Spleen (tissue), 11 donors: Measurements from ENCODE around the gene G6PD. TPM values are rescaled to one million over a fixed set of nuclear protein-coding genes. Genes with fewer than 3 reads are reported as not detected.

Source experiments
- DNase-seq: peaks from one replicate; pipeline ENCODE4 v3.0.0-alpha.2; 2020
- H3K27ac ChIP-seq, 8 donors: fragments of 200-600 bp; sonication (generic) in 7 of 8; 1 replicate in 4 of 8; 2 replicates in 4 of 8; pipeline versions ENCODE4 v1.5.0 to v1.8.0; 2016 to 2021; ENCODE audit warnings: inconsistent platforms in 4 of 8, mild to moderate bottlenecking in 4 of 8, moderate library complexity in 1 of 8
- H3K27me3 ChIP-seq, 7 donors: fragments of 200-600 bp; sonication (generic) in 6 of 7; replicated peaks in 1 of 7; 1 replicate in 4 of 7; 2 replicates in 3 of 7; pipeline versions ENCODE4 v1.5.0 to v1.8.0; 2016 to 2021; ENCODE audit warnings: inconsistent platforms in 3 of 7, mild to moderate bottlenecking in 1 of 7
- H3K36me3 ChIP-seq, 6 donors: fragments of 200-600 bp; sonication (generic) in 5 of 6; 1 replicate in 4 of 6; 2 replicates in 2 of 6; pipeline versions ENCODE4 v1.5.0 to v1.8.0; 2016 to 2021; ENCODE audit warnings: inconsistent platforms in 2 of 6
- H3K4me1 ChIP-seq, 6 donors: fragments of 200-600 bp; sonication (generic) in 5 of 6; 1 replicate in 3 of 6; 2 replicates in 3 of 6; pipeline versions ENCODE4 v1.5.0 to v1.8.0; 2016 to 2021; ENCODE audit warnings: inconsistent platforms in 3 of 6
- H3K4me3 ChIP-seq, 8 donors: fragments of 200-600 bp; sonication (generic) in 7 of 8; 1 replicate in 4 of 8; 2 replicates in 4 of 8; pipeline versions ENCODE4 v1.5.0 to v1.8.0; 2016 to 2021; ENCODE audit warnings: inconsistent platforms in 4 of 8, mild to moderate bottlenecking in 4 of 8, moderate library complexity in 2 of 8
- H3K9me3 ChIP-seq, 8 donors: fragments of 200-600 bp; sonication (generic) in 7 of 8; 1 replicate in 4 of 8; 2 replicates in 4 of 8; pipeline versions ENCODE4 v1.5.0 to v1.8.0; 2016 to 2021; ENCODE audit warnings: inconsistent platforms in 4 of 8
- CTCF ChIP-seq, 11 experiments: fragments of 200-600 bp in 7 of 11; fragments of 450-650 bp in 4 of 11; sonication (generic) in 4 of 11; IDR thresholded peaks in 8 of 11; conservative IDR thresholded peaks in 3 of 11; 1 replicate in 7 of 11; 2 replicates in 4 of 11; pipeline versions ENCODE4 v1.4.0 to v1.8.0; 2016 to 2021; ENCODE audit warnings: antibody characterized with exemption in 11 of 11, inconsistent platforms in 4 of 11, mild to moderate bottlenecking in 1 of 11
- POLR2A ChIP-seq, 3 donors: fragments of 450-650 bp; IDR thresholded peaks; one replicate each; pipeline ENCODE4 v1.5.1; 2017; ENCODE audit warnings: antibody characterized with exemption in 3 of 3, mild to moderate bottlenecking in 1 of 3
- POLR2AphosphoS5 ChIP-seq, 3 donors: sonication (generic); formaldehyde crosslinking; IDR thresholded peaks; one replicate each; pipeline ENCODE4 v1.5.1; 2017; ENCODE audit warnings: antibody characterized with exemption in 3 of 3
- WGBS, 5 donors: extraction: QIAGEN DNeasy Blood & Tissue Kit in 3 of 5; methylation state at CpG; one replicate each; pipeline versions ENCODE4 v1.1.5 to v1.1.7; 2013 to 2018; 5-methylcytosine and 5-hydroxymethylcytosine counted together
- intact Hi-C: fragments of 100-400 bp; cut with DNase I; formaldehyde crosslinking; loops from one replicate; pipeline ENCODE4 v1.15.0; 2023; ENCODE audit warnings: low total_unique reads
- polyA plus RNA-seq, 3 donors: library from polyadenylated mRNA; stranded (reverse); fragments of 200-250 nt; gene quantifications; one replicate each; pipeline ENCODE4 v1.2.1, GENCODE V29; 2013
- total RNA-seq, 7 donors: library from RNA; depleted of rRNA in 3 of 7; stranded (reverse); fragments of >200 nt in 3 of 7; fragmentation: NEBNext Ultra II Directional in 4 of 7; extraction: Animal tissue kit (Norgen Biotek cat#: 25700) in 4 of 7; gene quantifications; one replicate each; pipeline versions ENCODE4 v1.1.0 to v1.2.1, GENCODE V29; 2016 to 2021
- donor health status: healthy with polysubstance abuse.
- donor health status: DM: no; HTN: no; CAD: no; lungs with moderate emphysema.
- donor health status: DM: no; HTN: no; CAD: no.
- donor health status: Bipolar disorder and iron deficiency.
- donor health status: healthy.
- donor health status: DM: no; HTN: no; CAD: no.
- donor health status: DM: yes; HTN: yes; CAD: no.

The G6PD gene
- total and polyA plus RNA-seq, 10 donors, result 15.5 to 93.1 (median 62.2) TPM

DNA sequence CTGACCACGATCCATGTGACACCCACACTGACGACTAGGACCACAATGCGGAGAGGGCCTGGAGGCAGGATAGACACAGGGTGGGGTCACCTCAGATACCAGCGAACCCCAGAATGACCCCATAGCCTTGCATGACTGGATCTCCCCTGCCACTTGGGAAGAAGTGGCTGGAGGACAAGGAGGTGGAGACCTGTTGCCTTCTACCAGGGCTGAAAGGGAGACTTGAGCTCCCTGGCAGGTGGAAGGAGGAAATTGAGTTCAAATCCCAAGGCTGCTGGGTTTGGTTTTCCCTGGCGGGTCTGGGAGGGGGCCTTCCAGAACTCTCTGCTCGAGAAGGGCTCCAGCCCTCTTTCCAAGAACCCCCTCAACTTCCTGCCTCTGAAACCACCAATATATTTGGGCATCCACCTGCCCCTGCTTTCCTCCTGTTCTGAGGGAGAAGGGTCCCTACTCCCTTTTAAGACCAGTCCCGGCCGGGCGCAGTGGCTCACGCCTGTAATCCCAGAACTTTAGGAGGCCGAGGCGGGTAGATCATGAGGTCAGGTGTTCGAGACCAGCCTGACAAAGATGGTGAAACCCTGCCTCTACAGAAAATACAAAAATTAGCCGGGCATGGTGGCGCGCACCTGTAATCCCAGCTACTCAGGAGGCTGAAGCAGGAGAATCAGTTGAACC is 33.6 kb downstream of the G6PD start:
- no peak overlapping the region for H3K4me3 ChIP-seq
- no peaks in the 10 kb centered on the region for H3K27me3 ChIP-seq
- peaks cover 0 to 9% (median 0%) of the 10 kb centered on the region in 8 donors for H3K9me3 ChIP-seq
- TF ChIP-seq POLR2AphosphoS5 (IDR thresholded peaks at IDR 0.05) (no peak), CTCF (IDR thresholded peaks at IDR 0.05 in 8 of 11, conservative IDR thresholded peaks at IDR 0.05 in 3 of 11) (no peak), POLR2A (IDR thresholded peaks at IDR 0.05) (no peak)
- peaks cover 0 to 30% (median 16%) of the 10 kb centered on the region in 6 donors for H3K4me1 ChIP-seq
- intact Hi-C loops, result no loop called here
- 89 to 94% (median 90%) methylated on average over 9 to 16 of the region's 16 CpGs for WGBS, 5 donors
- peak; percentile 71 for DNase-seq
- peaks cover 0 to 24% (median 2%) of the 10 kb centered on the region in 6 donors for H3K36me3 ChIP-seq
- peak overlapping the region in 2 of 8 donors; percentile 4 to 23 for H3K27ac ChIP-seq

DNA sequence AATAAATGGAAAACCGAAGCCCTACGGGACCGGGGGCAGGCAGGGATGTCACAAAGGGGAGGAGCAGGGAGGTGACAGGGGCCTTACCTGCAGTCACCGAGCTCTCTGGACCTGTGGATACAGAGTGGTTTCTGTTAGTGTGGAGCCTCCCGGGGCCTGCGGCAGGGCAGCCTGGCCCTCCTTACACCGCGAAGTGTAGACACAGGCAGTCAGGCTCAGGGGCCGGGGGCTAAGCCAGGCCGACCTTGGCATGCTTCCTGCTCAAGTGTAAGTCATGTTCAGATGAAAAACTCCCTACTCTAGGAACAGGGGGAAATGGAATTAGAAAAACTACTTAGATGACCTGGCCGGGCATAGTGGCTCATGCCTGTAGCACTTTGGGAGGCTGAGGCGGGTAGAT is 34.9 kb downstream of the G6PD start:
- no peak overlapping the region for H3K4me3 ChIP-seq
- H3K4me1 ChIP-seq, result peaks cover 0 to 22% (median 13%) of the 10 kb centered on the region in 6 donors
- no peaks in the 10 kb centered on the region for H3K27me3 ChIP-seq
- H3K9me3 ChIP-seq, result peaks cover 0 to 9% (median 0%) of the 10 kb centered on the region in 8 donors
- intact Hi-C loops, result no loop called here
- peaks cover 0 to 36% (median 9%) of the 10 kb centered on the region in 6 donors for H3K36me3 ChIP-seq
- no peak for TF ChIP-seq CTCF (IDR thresholded peaks at IDR 0.05 in 8 of 11, conservative IDR thresholded peaks at IDR 0.05 in 3 of 11)
- TF ChIP-seq POLR2AphosphoS5 (IDR thresholded peaks at IDR 0.05), result peak in 1 of 3 donors; percentile 20
- TF ChIP-seq POLR2A (IDR thresholded peaks at IDR 0.05), result no peak
- peak overlapping the region; percentile 43 to 78 (median 63) for H3K27ac ChIP-seq
- DNase-seq, result peak; percentile 69
- WGBS, 5 donors, result 39 to 63% (median 43%) methylated on average over 12 of the region's 12 CpGs

DNA sequence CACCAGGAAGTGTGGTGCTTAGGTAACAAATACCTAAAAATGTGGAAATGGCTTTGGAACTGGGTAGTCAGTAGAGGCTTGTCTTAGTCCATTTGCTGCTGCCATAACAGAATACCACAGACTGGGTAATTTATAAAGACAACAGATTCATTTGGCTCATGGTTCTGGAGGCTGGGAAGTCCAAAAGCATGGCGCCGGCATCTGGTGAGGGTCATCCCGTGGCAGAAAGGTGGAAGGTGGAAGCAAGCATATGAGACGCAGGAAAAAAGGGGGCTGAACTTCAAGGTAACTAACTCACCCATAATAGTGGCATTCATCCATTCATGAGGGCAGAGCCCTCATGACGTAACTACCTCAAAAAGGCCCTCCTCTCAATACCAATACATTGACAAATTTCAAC is 37.2 kb downstream of the G6PD start:
- 91 to 100% (median 95%) methylated on average over 5 of the region's 5 CpGs for WGBS, 5 donors
- Histone ChIP-seq H3K27ac (no peak overlapping the region), H3K36me3 (peaks cover 0 to 56% (median 13%) of the 10 kb centered on the region in 6 donors), H3K4me3 (no peak overlapping the region), H3K27me3 (no peaks in the 10 kb centered on the region), H3K4me1 (peaks cover 0 to 11% (median 4%) of the 10 kb centered on the region in 6 donors), H3K9me3 (peaks cover 0 to 9% (median 0%) of the 10 kb centered on the region in 8 donors)
- TF ChIP-seq POLR2AphosphoS5 (IDR thresholded peaks at IDR 0.05), result no peak
- TF ChIP-seq CTCF (IDR thresholded peaks at IDR 0.05 in 8 of 11, conservative IDR thresholded peaks at IDR 0.05 in 3 of 11), result no peak
- no peak for TF ChIP-seq POLR2A (IDR thresholded peaks at IDR 0.05)
- intact Hi-C loops, result no loop called here
- DNase-seq, result no peak

- no peak for DNase-seq
- H3K27me3 ChIP-seq, result no peaks in the 10 kb centered on the region
- H3K4me3 ChIP-seq, result no peak overlapping the region
- intact Hi-C loops, result no loop called here
- no peak overlapping the region for H3K27ac ChIP-seq
- TF ChIP-seq CTCF (IDR thresholded peaks at IDR 0.05 in 8 of 11, conservative IDR thresholded peaks at IDR 0.05 in 3 of 11) (no peak), POLR2AphosphoS5 (IDR thresholded peaks at IDR 0.05) (peak in 1 of 3 donors; percentile 24)
- peaks cover 0 to 11% (median 4%) of the 10 kb centered on the region in 6 donors for H3K4me1 ChIP-seq
- peaks cover 0 to 56% (median 13%) of the 10 kb centered on the region in 6 donors for H3K36me3 ChIP-seq
- WGBS, 5 donors, result 90 to 97% (median 92%) methylated on average over 10 to 13 of the region's 13 CpGs
- peaks cover 0 to 9% (median 0%) of the 10 kb centered on the region in 8 donors for H3K9me3 ChIP-seq
Observed at GRCh38 chrX:154508384-154508745, 38.3 kb downstream of the G6PD start.
